Measurements from ENCODE around the gene ARHGAP29.

The ARHGAP29 gene

GRCh38 chr1:94202241-94202640 lies 35.1 kb downstream of the ARHGAP29 start:
- TF ChIP-seq, protein P1, sequence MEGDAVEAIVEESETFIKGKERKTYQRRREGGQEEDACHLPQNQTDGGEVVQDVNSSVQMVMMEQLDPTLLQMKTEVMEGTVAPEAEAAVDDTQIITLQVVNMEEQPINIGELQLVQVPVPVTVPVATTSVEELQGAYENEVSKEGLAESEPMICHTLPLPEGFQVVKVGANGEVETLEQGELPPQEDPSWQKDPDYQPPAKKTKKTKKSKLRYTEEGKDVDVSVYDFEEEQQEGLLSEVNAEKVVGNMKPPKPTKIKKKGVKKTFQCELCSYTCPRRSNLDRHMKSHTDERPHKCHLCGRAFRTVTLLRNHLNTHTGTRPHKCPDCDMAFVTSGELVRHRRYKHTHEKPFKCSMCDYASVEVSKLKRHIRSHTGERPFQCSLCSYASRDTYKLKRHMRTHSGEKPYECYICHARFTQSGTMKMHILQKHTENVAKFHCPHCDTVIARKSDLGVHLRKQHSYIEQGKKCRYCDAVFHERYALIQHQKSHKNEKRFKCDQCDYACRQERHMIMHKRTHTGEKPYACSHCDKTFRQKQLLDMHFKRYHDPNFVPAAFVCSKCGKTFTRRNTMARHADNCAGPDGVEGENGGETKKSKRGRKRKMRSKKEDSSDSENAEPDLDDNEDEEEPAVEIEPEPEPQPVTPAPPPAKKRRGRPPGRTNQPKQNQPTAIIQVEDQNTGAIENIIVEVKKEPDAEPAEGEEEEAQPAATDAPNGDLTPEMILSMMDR (IDR thresholded peaks at IDR 0.05; ENCODE audit: borderline replicate concordance, insufficient read depth, low read depth, low read length) = no peak
- H3K4me3 ChIP-seq (ENCODE audit: low read depth, low read length) = no peak overlapping the region

GRCh38 chr1:94199398-94199797 lies 38.0 kb downstream of the ARHGAP29 start:
- TF ChIP-seq, protein P1 (IDR thresholded peaks at IDR 0.05; ENCODE audit: borderline replicate concordance, insufficient read depth, low read depth, low read length) = no peak
- H3K4me3 ChIP-seq (ENCODE audit: low read depth, low read length) = no peak overlapping the region

GRCh38 chr1:94194079-94194865 lies 43.1 kb downstream of the ARHGAP29 start:
- TF ChIP-seq, protein P1 (IDR thresholded peaks at IDR 0.05; ENCODE audit: borderline replicate concordance, insufficient read depth, low read depth, low read length) = no peak

DNA sequence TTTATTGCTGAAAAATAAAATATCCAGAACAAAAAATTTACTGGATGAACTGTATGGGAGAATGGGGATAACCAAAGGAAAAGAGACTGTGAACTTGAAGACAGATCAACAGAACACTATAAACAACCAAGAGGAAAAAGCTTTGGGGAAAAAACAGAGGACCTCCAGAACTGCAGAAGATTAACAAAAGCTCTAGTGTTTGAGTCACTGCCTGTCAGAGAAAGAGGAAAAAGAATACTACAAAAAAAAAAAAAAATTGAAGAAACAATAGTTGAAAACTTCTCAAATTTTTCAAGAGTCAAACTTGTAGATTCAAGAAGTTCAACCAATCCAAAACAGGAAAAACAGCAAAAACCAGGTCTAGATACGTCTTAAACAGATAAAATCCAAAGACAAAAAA lies 44.3 kb downstream of the ARHGAP29 start:
- no peak overlapping the region for H3K4me3 ChIP-seq (ENCODE audit: low read depth, low read length)
- TF ChIP-seq, protein P1 (IDR thresholded peaks at IDR 0.05; ENCODE audit: borderline replicate concordance, insufficient read depth, low read depth, low read length) = no peak

More at GRCh38 chr1:94194079-94194865, 43.1 kb downstream of the ARHGAP29 start:
- no peak overlapping the region for H3K4me3 ChIP-seq (ENCODE audit: low read depth, low read length)

DNA sequence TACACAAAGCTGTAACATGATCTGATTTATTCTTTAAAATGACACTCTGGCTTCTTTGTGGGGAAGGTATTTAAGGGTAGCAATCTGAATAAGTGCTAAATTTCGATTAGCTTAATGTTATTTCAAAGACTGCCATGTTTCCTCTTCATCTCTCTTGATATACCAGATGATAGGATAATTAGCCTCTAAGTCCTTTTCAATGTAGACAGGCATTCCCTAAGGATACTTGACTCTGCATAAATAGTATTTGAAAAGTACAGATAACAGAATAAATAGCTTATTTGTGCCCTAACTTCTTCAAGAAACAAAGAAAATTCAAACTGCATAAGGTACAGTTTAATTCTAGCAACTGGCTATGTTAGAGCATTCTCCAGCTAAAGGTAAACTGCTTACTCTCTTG lies 46.2 kb downstream of the ARHGAP29 start:
- H3K4me3 ChIP-seq (ENCODE audit: low read depth, low read length) = no peak overlapping the region
- TF ChIP-seq, protein P1 (IDR thresholded peaks at IDR 0.05; ENCODE audit: borderline replicate concordance, insufficient read depth, low read depth, low read length) = no peak

DNA sequence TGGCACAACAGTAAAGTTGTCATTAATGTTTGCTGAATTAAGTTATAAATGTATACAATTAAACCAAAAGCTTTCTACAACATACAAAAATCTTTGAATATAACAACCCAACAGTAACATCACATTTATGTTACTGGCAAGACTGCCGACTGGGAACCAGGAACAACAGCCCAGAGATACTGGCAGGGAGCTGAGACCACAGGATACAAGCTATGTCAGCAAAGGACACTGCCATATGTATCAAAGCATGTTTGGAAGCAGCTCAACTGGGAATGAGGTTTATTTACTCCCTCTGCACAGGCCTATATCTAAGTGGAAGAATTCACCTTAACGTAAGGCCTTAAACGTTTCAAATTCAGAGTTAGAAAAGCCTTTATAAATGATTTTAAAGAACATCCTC lies 50.4 kb downstream of the ARHGAP29 start:
- no peak overlapping the region for H3K4me3 ChIP-seq (ENCODE audit: low read depth, low read length)
- TF ChIP-seq, protein P1 (IDR thresholded peaks at IDR 0.05; ENCODE audit: borderline replicate concordance, insufficient read depth, low read depth, low read length) = no peak

DNA sequence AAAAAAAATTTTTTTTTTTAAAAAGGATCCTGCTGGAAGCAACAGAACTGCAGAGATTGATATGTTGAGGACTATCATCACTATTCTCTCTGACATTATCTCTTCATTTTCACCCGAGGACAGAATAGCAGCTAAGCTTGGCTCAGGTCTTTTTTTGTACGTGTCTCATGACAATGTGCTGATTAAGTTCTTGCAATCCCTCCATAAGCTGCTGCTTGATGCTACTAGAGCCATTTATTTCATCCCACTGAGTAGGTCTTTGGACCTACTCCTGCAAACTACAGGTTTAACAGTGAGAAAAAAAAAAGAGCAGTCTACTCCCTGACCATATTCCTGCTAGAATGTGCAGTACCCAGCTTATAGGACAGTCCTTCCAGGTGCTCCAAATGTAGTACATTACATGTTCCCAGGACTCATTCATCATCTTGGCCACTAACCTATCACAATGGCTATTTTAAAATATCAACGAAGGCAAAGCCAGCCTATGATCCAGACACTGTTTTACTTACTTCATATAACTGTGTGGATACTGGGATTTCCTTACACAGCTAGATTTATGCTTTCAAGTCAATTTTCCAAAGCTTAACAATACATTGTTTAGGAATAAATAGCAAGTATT lies 54.1 kb downstream of the ARHGAP29 start:
- TF ChIP-seq, protein P1 (IDR thresholded peaks at IDR 0.05; ENCODE audit: borderline replicate concordance, insufficient read depth, low read depth, low read length) = no peak
- H3K4me3 ChIP-seq (ENCODE audit: low read depth, low read length) = no peak overlapping the region

All from GM12875 (cell line).